ENCODE data around the gene CD99. TPM values are rescaled to one million over a fixed set of nuclear protein-coding genes. Genes with fewer than 3 reads are reported as not detected.

CD99 gene
- total and polyA plus RNA-seq, 11 donors = 216 to 477 (median 276) TPM

- no peak for DNase-seq
- no peaks in the 10 kb centered on the region for H3K27me3 ChIP-seq
- intact Hi-C loops (cut with DNase I) = loop anchor here in 8 of 10 donors (1.0 to 10.0 kb wide), 5 partner anchors 168 to 171 kb away; no protein-coding TSS in a partner anchor
- no peak for ATAC-seq
- TF ChIP-seq CTCF (IDR thresholded peaks at IDR 0.05) = no peak
- TF ChIP-seq POLR2A (IDR thresholded peaks at IDR 0.05) = no peak
- whole genome bisulfite sequencing, 4 donors = 94 to 100% (median 98%) methylated on average over 1 of the region's 1 CpG
- H3K36me3 ChIP-seq = peaks cover 0 to 25% (median 4%) of the 10 kb centered on the region in 9 donors
- no peaks in the 10 kb centered on the region for H3K4me1 ChIP-seq
- no peak overlapping the region for H3K4me3 ChIP-seq
- H3K27ac ChIP-seq = no peak overlapping the region
- no peaks in the 10 kb centered on the region for H3K9me3 ChIP-seq
Measured at GRCh38 chrX:2643880-2644279, 47.2 kb upstream of the CD99 start.

- no peak overlapping the region for H3K4me3 ChIP-seq
- WGBS, 4 donors = 58 to 84% (median 77%) methylated on average over 5 of the region's 5 CpGs
- no peaks in the 10 kb centered on the region for H3K4me1 ChIP-seq
- TF ChIP-seq POLR2A (IDR thresholded peaks at IDR 0.05) = no peak
- no peak for TF ChIP-seq CTCF (IDR thresholded peaks at IDR 0.05)
- no peaks in the 10 kb centered on the region for H3K27me3 ChIP-seq
- no peaks in the 10 kb centered on the region for H3K9me3 ChIP-seq
- peaks cover 0 to 13% (median 0%) of the 10 kb centered on the region in 9 donors for H3K36me3 ChIP-seq
- ATAC-seq (no peak), DNase-seq (no peak)
- no peak overlapping the region for H3K27ac ChIP-seq
- intact Hi-C loops (cut with DNase I) = loop anchor here in 6 of 10 donors (2.0 to 10.0 kb wide), 5 partner anchors 167 to 177 kb away; no protein-coding TSS in a partner anchor
Measured at GRCh38 chrX:2645563-2645962, 45.5 kb upstream of the CD99 start.

- peaks cover 0 to 12% (median 0%) of the 10 kb centered on the region in 9 donors for H3K36me3 ChIP-seq
- no peaks in the 10 kb centered on the region for H3K27me3 ChIP-seq
- H3K27ac ChIP-seq = no peak overlapping the region
- TF ChIP-seq CTCF (IDR thresholded peaks at IDR 0.05) = no peak
- TF ChIP-seq POLR2A (IDR thresholded peaks at IDR 0.05) = no peak
- ATAC-seq (no peak), DNase-seq (no peak)
- H3K9me3 ChIP-seq = no peaks in the 10 kb centered on the region
- H3K4me3 ChIP-seq = no peak overlapping the region
- H3K4me1 ChIP-seq = no peaks in the 10 kb centered on the region
- WGBS, 4 donors = 91 to 98% (median 93%) methylated on average over 3 of the region's 3 CpGs
- intact Hi-C loops (cut with DNase I) = loop anchor here in 3 of 10 donors (5.0 to 10.0 kb wide), 3 partner anchors 165 to 175 kb away; no protein-coding TSS in a partner anchor
Measured at GRCh38 chrX:2647627-2648026, 43.5 kb upstream of the CD99 start.

GRCh38 chrX:2650037-2650436 lies 41.1 kb upstream of the CD99 start:
- no peaks in the 10 kb centered on the region for H3K9me3 ChIP-seq
- intact Hi-C loops (cut with DNase I) = no loop called here
- H3K27me3 ChIP-seq = no peaks in the 10 kb centered on the region
- no peak overlapping the region for H3K4me3 ChIP-seq
- TF ChIP-seq CTCF (IDR thresholded peaks at IDR 0.05) (no peak), POLR2A (IDR thresholded peaks at IDR 0.05) (no peak)
- ATAC-seq = no peak
- H3K36me3 ChIP-seq = peaks cover 0 to 12% (median 0%) of the 10 kb centered on the region in 9 donors
- DNase-seq = no peak
- H3K27ac ChIP-seq = no peak overlapping the region
- no peaks in the 10 kb centered on the region for H3K4me1 ChIP-seq
